Ectodermal cell (in vitro differentiated cells): Measurements from ENCODE around the gene ADARB1.

Source experiments
- H3K27ac ChIP-seq: 2 replicates; pipeline ENCODE4 v1.7.0; 2013; ENCODE audit warnings: mild to moderate bottlenecking, low read depth, low read length; ENCODE audit not compliant: insufficient read depth, poor library complexity, severe bottlenecking
- H3K27me3 ChIP-seq: 2 replicates; pipeline ENCODE4 v1.7.0; 2013; ENCODE audit warnings: mild to moderate bottlenecking, low read length; ENCODE audit not compliant: insufficient read depth, control insufficient read depth, poor library complexity, severe bottlenecking
- H3K36me3 ChIP-seq: one replicate; pipeline ENCODE4 v1.7.0; 2013; ENCODE audit warnings: low read length; ENCODE audit not compliant: control insufficient read depth, insufficient read depth
- H3K4me1 ChIP-seq: one replicate; pipeline ENCODE4 v1.7.0; 2013; ENCODE audit warnings: low read length; ENCODE audit not compliant: control insufficient read depth, insufficient read depth
- H3K4me3 ChIP-seq: 2 replicates; pipeline ENCODE4 v1.7.0; 2013; ENCODE audit warnings: low read depth, low read length, control low read depth; ENCODE audit not compliant: insufficient read depth
- H3K9me3 ChIP-seq: 2 replicates; pipeline ENCODE4 v1.7.0; 2013; ENCODE audit warnings: mild to moderate bottlenecking, low read length, moderate library complexity; ENCODE audit not compliant: control insufficient read depth
- WGBS, 2 experiments: methylation state at CpG; one replicate each; pipeline ENCODE4 v1.1.7; 2013; ENCODE audit warnings: missing lambda C conversion rate in 2 of 2; 5-methylcytosine and 5-hydroxymethylcytosine counted together

Gene ADARB1

GRCh38 chr21:45117314-45117713, 42.9 kb downstream of the ADARB1 start:
- H3K27ac ChIP-seq, result no peak overlapping the region
- no peaks in the 10 kb centered on the region for H3K9me3 ChIP-seq
- H3K4me1 ChIP-seq, result no peaks in the 10 kb centered on the region
- H3K36me3 ChIP-seq, result no peaks in the 10 kb centered on the region
- no peaks in the 10 kb centered on the region for H3K27me3 ChIP-seq
- WGBS, 2 experiments, result 96 to 97% methylated on average over 5 to 6 of the region's 6 CpGs
- H3K4me3 ChIP-seq, result no peak overlapping the region

GRCh38 chr21:45118099-45118498, 43.7 kb downstream of the ADARB1 start:
- no peaks in the 10 kb centered on the region for H3K36me3 ChIP-seq
- H3K4me1 ChIP-seq, result no peaks in the 10 kb centered on the region
- no peaks in the 10 kb centered on the region for H3K27me3 ChIP-seq
- no peak overlapping the region for H3K27ac ChIP-seq
- 98 to 100% methylated on average over 1 to 2 of the region's 2 CpGs for whole genome bisulfite sequencing, 2 experiments
- H3K9me3 ChIP-seq, result no peaks in the 10 kb centered on the region
- H3K4me3 ChIP-seq, result no peak overlapping the region

GRCh38 chr21:45119812-45120211, 45.4 kb downstream of the ADARB1 start:
- Histone ChIP-seq H3K27ac (no peak overlapping the region), H3K36me3 (no peaks in the 10 kb centered on the region), H3K4me3 (no peak overlapping the region), H3K4me1 (no peaks in the 10 kb centered on the region), H3K9me3 (no peaks in the 10 kb centered on the region), H3K27me3 (no peaks in the 10 kb centered on the region)
- 95 to 96% methylated on average over 7 of the region's 7 CpGs for WGBS, 2 experiments

- H3K27ac ChIP-seq, result no peak overlapping the region
- H3K36me3 ChIP-seq, result no peaks in the 10 kb centered on the region
- H3K4me3 ChIP-seq, result no peak overlapping the region
- H3K27me3 ChIP-seq, result no peaks in the 10 kb centered on the region
- H3K9me3 ChIP-seq, result no peaks in the 10 kb centered on the region
- H3K4me1 ChIP-seq, result no peaks in the 10 kb centered on the region
- 87 to 88% methylated on average over 6 of the region's 6 CpGs for WGBS, 2 experiments
Measured at GRCh38 chr21:45120975-45121374, 46.6 kb downstream of the ADARB1 start.

GRCh38 chr21:45122030-45122429, 47.6 kb downstream of the ADARB1 start:
- no peaks in the 10 kb centered on the region for H3K36me3 ChIP-seq
- H3K9me3 ChIP-seq, result no peaks in the 10 kb centered on the region
- H3K27me3 ChIP-seq, result no peaks in the 10 kb centered on the region
- H3K4me3 ChIP-seq, result no peak overlapping the region
- no peaks in the 10 kb centered on the region for H3K4me1 ChIP-seq
- 96 to 97% methylated on average over 5 to 6 of the region's 6 CpGs for WGBS, 2 experiments
- H3K27ac ChIP-seq, result no peak overlapping the region

GRCh38 chr21:45122432-45123132, 48.2 kb downstream of the ADARB1 start:
- Histone ChIP-seq H3K4me3 (no peak overlapping the region), H3K36me3 (no peaks in the 10 kb centered on the region), H3K9me3 (no peaks in the 10 kb centered on the region), H3K27ac (no peak overlapping the region), H3K4me1 (no peaks in the 10 kb centered on the region), H3K27me3 (no peaks in the 10 kb centered on the region)
- WGBS, 2 experiments, result 92 to 93% methylated on average over 10 of the region's 10 CpGs

- Histone ChIP-seq H3K36me3 (no peaks in the 10 kb centered on the region), H3K4me3 (no peak overlapping the region), H3K27me3 (no peaks in the 10 kb centered on the region), H3K9me3 (no peaks in the 10 kb centered on the region), H3K4me1 (no peaks in the 10 kb centered on the region), H3K27ac (no peak overlapping the region)
- WGBS, 2 experiments, result 87 to 92% methylated on average over 6 of the region's 6 CpGs
Measured at GRCh38 chr21:45123440-45123839, 49.1 kb downstream of the ADARB1 start.

GRCh38 chr21:45124596-45124995, 50.2 kb downstream of the ADARB1 start:
- Histone ChIP-seq H3K4me1 (no peaks in the 10 kb centered on the region), H3K4me3 (no peak overlapping the region), H3K36me3 (no peaks in the 10 kb centered on the region), H3K9me3 (no peaks in the 10 kb centered on the region), H3K27ac (no peak overlapping the region), H3K27me3 (no peaks in the 10 kb centered on the region)
- WGBS, 2 experiments, result 91 to 92% methylated on average over 6 of the region's 6 CpGs

- no peaks in the 10 kb centered on the region for H3K27me3 ChIP-seq
- H3K4me3 ChIP-seq, result no peak overlapping the region
- 91 to 94% methylated on average over 4 of the region's 4 CpGs for WGBS, 2 experiments
- no peak overlapping the region for H3K27ac ChIP-seq
- no peaks in the 10 kb centered on the region for H3K9me3 ChIP-seq
- H3K36me3 ChIP-seq, result no peaks in the 10 kb centered on the region
- H3K4me1 ChIP-seq, result no peaks in the 10 kb centered on the region
Measured at GRCh38 chr21:45125357-45125756, 51.0 kb downstream of the ADARB1 start.

- H3K36me3 ChIP-seq, result no peaks in the 10 kb centered on the region
- no peak overlapping the region for H3K4me3 ChIP-seq
- no peaks in the 10 kb centered on the region for H3K4me1 ChIP-seq
- H3K27me3 ChIP-seq, result no peaks in the 10 kb centered on the region
- H3K27ac ChIP-seq, result no peak overlapping the region
- 89 to 92% methylated on average over 11 of the region's 11 CpGs for WGBS, 2 experiments
- no peaks in the 10 kb centered on the region for H3K9me3 ChIP-seq
Measured at GRCh38 chr21:45126204-45126626, 51.8 kb downstream of the ADARB1 start.
